ENCODE data around the gene SLC25A19. TPM values are rescaled to one million over a fixed set of nuclear protein-coding genes. Genes with fewer than 3 reads are reported as not detected.

Gene SLC25A19
- total and polyA plus RNA-seq, 2 of the 8 experiments (the other 6 are each of a cell fraction or from before 2014, with no cell fraction given): 28.6 to 32.6 TPM

Other genes with a start within 250 kb of the SLC25A19 start
- 326 and 335 TPM in 2 replicates for gene ATP5PD, start 242.5 kb downstream of the SLC25A19 start, total RNA-seq (2021; fragmentation: NEBNext Ultra II Directional; extraction: Animal tissue kit (Norgen Biotek cat#: 25700))
- 254 and 407 TPM in 2 replicates for gene ATP5PD, start 242.5 kb downstream of the SLC25A19 start, polyA plus RNA-seq (2011; rRNA removed)
- gene KCTD2, start 242.2 kb downstream of the SLC25A19 start, total RNA-seq (2021; fragmentation: NEBNext Ultra II Directional; extraction: Animal tissue kit (Norgen Biotek cat#: 25700)): 33.7 and 34.1 TPM in 2 replicates
- gene KCTD2, start 242.2 kb downstream of the SLC25A19 start, polyA plus RNA-seq (2011; rRNA removed): 32.6 and 36.8 TPM in 2 replicates
- 16.6 and 17.1 TPM in 2 replicates for gene SLC16A5, start 201.5 kb downstream of the SLC25A19 start, total RNA-seq (2021; fragmentation: NEBNext Ultra II Directional; extraction: Animal tissue kit (Norgen Biotek cat#: 25700))
- 34.7 and 54.8 TPM in 2 replicates for gene SLC16A5, start 201.5 kb downstream of the SLC25A19 start, polyA plus RNA-seq (2011; rRNA removed)
- gene ARMC7, start 179.5 kb downstream of the SLC25A19 start, total RNA-seq (2021; fragmentation: NEBNext Ultra II Directional; extraction: Animal tissue kit (Norgen Biotek cat#: 25700)): 13.6 TPM in 2 replicates
- gene ARMC7, start 179.5 kb downstream of the SLC25A19 start, polyA plus RNA-seq (2011; rRNA removed): 9.8 and 12.4 TPM in 2 replicates
- 52.1 and 66.9 TPM in 2 replicates for gene NT5C, start 157.7 kb downstream of the SLC25A19 start, total RNA-seq (2021; fragmentation: NEBNext Ultra II Directional; extraction: Animal tissue kit (Norgen Biotek cat#: 25700))
- 66.4 and 98.6 TPM in 2 replicates for gene NT5C, start 157.7 kb downstream of the SLC25A19 start, polyA plus RNA-seq (2011; rRNA removed)
- gene JPT1, start 134.9 kb downstream of the SLC25A19 start, total RNA-seq (2021; fragmentation: NEBNext Ultra II Directional; extraction: Animal tissue kit (Norgen Biotek cat#: 25700)): 340 and 369 TPM in 2 replicates
- 154 and 216 TPM in 2 replicates for gene JPT1, start 134.9 kb downstream of the SLC25A19 start, polyA plus RNA-seq (2011; rRNA removed)
- 779 and 788 TPM in 2 replicates for gene SUMO2, start 106.5 kb downstream of the SLC25A19 start, total RNA-seq (2021; fragmentation: NEBNext Ultra II Directional; extraction: Animal tissue kit (Norgen Biotek cat#: 25700))
- 91.0 and 184 TPM in 2 replicates for gene SUMO2, start 106.5 kb downstream of the SLC25A19 start, polyA plus RNA-seq (2011; rRNA removed)
- gene NUP85, start 83.8 kb downstream of the SLC25A19 start, total RNA-seq (2021; fragmentation: NEBNext Ultra II Directional; extraction: Animal tissue kit (Norgen Biotek cat#: 25700)): 97.4 and 98.5 TPM in 2 replicates
- 154 and 163 TPM in 2 replicates for gene NUP85, start 83.8 kb downstream of the SLC25A19 start, polyA plus RNA-seq (2011; rRNA removed)
- gene GGA3, start 27.8 kb downstream of the SLC25A19 start, total RNA-seq (2021; fragmentation: NEBNext Ultra II Directional; extraction: Animal tissue kit (Norgen Biotek cat#: 25700)): 54.2 and 60.0 TPM in 2 replicates
- 40.6 and 53.8 TPM in 2 replicates for gene GGA3, start 27.8 kb downstream of the SLC25A19 start, polyA plus RNA-seq (2011; rRNA removed)
- gene MRPS7, start 27.6 kb downstream of the SLC25A19 start, total RNA-seq (2021; fragmentation: NEBNext Ultra II Directional; extraction: Animal tissue kit (Norgen Biotek cat#: 25700)): 75.5 and 79.4 TPM in 2 replicates
- gene MRPS7, start 27.6 kb downstream of the SLC25A19 start, polyA plus RNA-seq (2011; rRNA removed): 53.9 and 63.4 TPM in 2 replicates
- 16.1 and 17.5 TPM in 2 replicates for gene MIF4GD, start 18.2 kb downstream of the SLC25A19 start, total RNA-seq (2021; fragmentation: NEBNext Ultra II Directional; extraction: Animal tissue kit (Norgen Biotek cat#: 25700))
- 51.1 and 60.6 TPM in 2 replicates for gene MIF4GD, start 18.2 kb downstream of the SLC25A19 start, polyA plus RNA-seq (2011; rRNA removed)
- 101 and 102 TPM in 2 replicates for gene GRB2, start 116.2 kb upstream of the SLC25A19 start, total RNA-seq (2021; fragmentation: NEBNext Ultra II Directional; extraction: Animal tissue kit (Norgen Biotek cat#: 25700))
- 44.2 and 51.8 TPM in 2 replicates for gene GRB2, start 116.2 kb upstream of the SLC25A19 start, polyA plus RNA-seq (2011; rRNA removed)
- gene TMEM94, start 167.2 kb upstream of the SLC25A19 start, total RNA-seq (2021; fragmentation: NEBNext Ultra II Directional; extraction: Animal tissue kit (Norgen Biotek cat#: 25700)): 54.8 and 64.3 TPM in 2 replicates
- gene TMEM94, start 167.2 kb upstream of the SLC25A19 start, polyA plus RNA-seq (2011; rRNA removed): 69.9 and 147 TPM in 2 replicates
- gene CASKIN2, start 226.1 kb upstream of the SLC25A19 start, total RNA-seq (2021; fragmentation: NEBNext Ultra II Directional; extraction: Animal tissue kit (Norgen Biotek cat#: 25700)): 28.9 and 32.3 TPM in 2 replicates
- gene CASKIN2, start 226.1 kb upstream of the SLC25A19 start, polyA plus RNA-seq (2011; rRNA removed): 6.7 and 10.6 TPM in 2 replicates
- 43.6 and 44.8 TPM in 2 replicates for gene TSEN54, start 227.1 kb upstream of the SLC25A19 start, total RNA-seq (2021; fragmentation: NEBNext Ultra II Directional; extraction: Animal tissue kit (Norgen Biotek cat#: 25700))
- gene TSEN54, start 227.1 kb upstream of the SLC25A19 start, polyA plus RNA-seq (2011; rRNA removed): 60.3 and 68.1 TPM in 2 replicates
- gene LLGL2, start 236.3 kb upstream of the SLC25A19 start, total RNA-seq (2021; fragmentation: NEBNext Ultra II Directional; extraction: Animal tissue kit (Norgen Biotek cat#: 25700)): 64.5 and 66.6 TPM in 2 replicates
- 77.1 and 126 TPM in 2 replicates for gene LLGL2, start 236.3 kb upstream of the SLC25A19 start, polyA plus RNA-seq (2011; rRNA removed)